Ovary (tissue), 3 donors: ENCODE data around the gene IFIT1.
"Not testable (repeated sequence)": the region's sequence is repeated elsewhere in the genome, so short reads cannot be mapped to it uniquely, and the experiment has no call there.

Experiments
- POLR2A ChIP-seq: fragments of 450-650 bp; IDR thresholded peaks from one replicate; pipeline ENCODE4 v1.6.1; 2017; ENCODE audit warnings: antibody characterized with exemption, mild to moderate bottlenecking, moderate library complexity
- TF ChIP-seq, protein P1 (sequence below), 3 donors: fragments of 450-650 bp in 2 of 3; fragments of 200-600 bp in 1 of 3; IDR thresholded peaks; one replicate each; pipeline versions ENCODE4 v1.5.1 to v1.8.0; 2016 to 2022; ENCODE audit warnings: antibody characterized with exemption in 3 of 3, mild to moderate bottlenecking in 1 of 3
- donor health status: DM: no; HTN: no; CAD: no.

DNA sequence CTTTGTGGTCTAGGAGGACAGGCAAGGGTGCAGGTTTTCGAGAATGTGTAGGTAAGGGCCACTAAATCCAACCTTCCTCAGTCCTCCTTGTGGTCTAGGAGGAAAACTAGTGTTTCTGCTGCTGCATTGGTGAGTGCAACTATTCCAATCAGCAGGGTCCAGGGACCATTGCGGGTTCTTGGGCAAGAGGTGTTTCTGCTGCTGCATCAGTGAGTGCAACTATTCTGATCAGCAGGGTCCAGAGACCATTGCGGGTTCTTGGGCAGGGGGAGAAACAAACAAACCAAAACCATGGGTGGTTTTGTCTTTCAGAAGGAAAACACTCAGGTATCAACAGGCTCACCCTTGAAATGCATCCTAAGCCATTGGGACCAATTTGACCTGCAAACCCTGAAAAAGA is 15.4 kb downstream of the IFIT1 start:
- TF ChIP-seq, protein P1, sequence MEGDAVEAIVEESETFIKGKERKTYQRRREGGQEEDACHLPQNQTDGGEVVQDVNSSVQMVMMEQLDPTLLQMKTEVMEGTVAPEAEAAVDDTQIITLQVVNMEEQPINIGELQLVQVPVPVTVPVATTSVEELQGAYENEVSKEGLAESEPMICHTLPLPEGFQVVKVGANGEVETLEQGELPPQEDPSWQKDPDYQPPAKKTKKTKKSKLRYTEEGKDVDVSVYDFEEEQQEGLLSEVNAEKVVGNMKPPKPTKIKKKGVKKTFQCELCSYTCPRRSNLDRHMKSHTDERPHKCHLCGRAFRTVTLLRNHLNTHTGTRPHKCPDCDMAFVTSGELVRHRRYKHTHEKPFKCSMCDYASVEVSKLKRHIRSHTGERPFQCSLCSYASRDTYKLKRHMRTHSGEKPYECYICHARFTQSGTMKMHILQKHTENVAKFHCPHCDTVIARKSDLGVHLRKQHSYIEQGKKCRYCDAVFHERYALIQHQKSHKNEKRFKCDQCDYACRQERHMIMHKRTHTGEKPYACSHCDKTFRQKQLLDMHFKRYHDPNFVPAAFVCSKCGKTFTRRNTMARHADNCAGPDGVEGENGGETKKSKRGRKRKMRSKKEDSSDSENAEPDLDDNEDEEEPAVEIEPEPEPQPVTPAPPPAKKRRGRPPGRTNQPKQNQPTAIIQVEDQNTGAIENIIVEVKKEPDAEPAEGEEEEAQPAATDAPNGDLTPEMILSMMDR (IDR thresholded peaks at IDR 0.05), result not testable (repeated sequence)
- TF ChIP-seq POLR2A, result not testable (repeated sequence)
